ENCODE data around the gene TREML1. TPM values are rescaled to one million over a fixed set of nuclear protein-coding genes. Genes with fewer than 3 reads are reported as not detected.

Gene TREML1
- total and polyA plus RNA-seq, 4 donors = 0.08 to 4.5 (median 0.12) TPM; not detected in 1

DNA sequence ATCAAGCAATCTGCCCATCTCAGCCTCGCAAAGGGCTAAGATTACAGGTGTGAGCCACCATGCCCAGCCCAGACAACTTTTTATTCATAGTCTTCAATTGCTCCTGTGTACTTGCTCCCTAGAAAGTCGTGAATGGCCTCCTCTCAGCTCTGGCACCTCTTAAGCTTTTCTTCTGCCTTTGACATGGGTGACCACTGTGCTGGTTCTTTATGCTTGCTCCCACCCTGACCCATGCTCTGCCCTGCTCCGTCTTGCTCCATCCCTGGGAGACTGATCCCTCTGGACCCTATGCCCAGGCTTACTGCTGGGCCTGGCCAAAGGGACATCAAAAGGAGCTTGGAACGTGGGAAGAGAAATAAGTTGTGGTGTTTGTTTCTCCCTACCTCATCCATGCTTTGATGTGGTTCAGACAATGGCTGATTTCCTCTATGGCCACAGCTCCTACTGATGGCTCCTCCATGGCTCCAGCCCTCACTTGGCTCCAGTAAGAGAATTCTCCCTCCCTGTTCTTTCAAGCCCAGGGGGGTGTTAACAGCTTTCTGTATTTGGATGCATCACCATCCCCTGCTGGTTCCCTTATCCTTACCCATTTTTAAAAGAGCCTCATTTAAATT lies 16.5 kb upstream of the TREML1 start:
- Histone ChIP-seq H3K27me3 (ENCODE audit: control insufficient read depth in 4 of 4, insufficient read depth in 4 of 4, low read length in 3 of 4) (peaks cover 0 to 3% (median 0%) of the 10 kb centered on the region in 4 donors), H3K27ac (ENCODE audit: low read depth in 1 of 2, low read length in 2 of 2) (no peak overlapping the region), H3K9ac (ENCODE audit: low read depth in 1 of 2, low read length in 2 of 2) (no peak overlapping the region), H3K4me1 (ENCODE audit: control insufficient read depth in 4 of 4, insufficient read depth in 4 of 4, low read length in 3 of 4) (no peaks in the 10 kb centered on the region), H3K36me3 (ENCODE audit: control insufficient read depth in 4 of 4, insufficient read depth in 3 of 4, low read depth in 1 of 4, low read length in 3 of 4) (no peaks in the 10 kb centered on the region), H3K4me3 (ENCODE audit: low read depth in 1 of 3, low read length in 3 of 3) (no peak overlapping the region), H3K9me3 (ENCODE audit: control insufficient read depth in 4 of 4, low read length in 3 of 4) (no peaks in the 10 kb centered on the region)
- DNase-seq (ENCODE audit: low spot score) = peak; percentile 6
- TF ChIP-seq EGR1 (IDR thresholded peaks at IDR 0.05; ENCODE audit: low read depth in 2 of 2) (no peak), NR2F2 (IDR thresholded peaks at IDR 0.05) (no peak), FOXA1 (IDR thresholded peaks at IDR 0.05) (no peak), YY1 (IDR thresholded peaks at IDR 0.05) (no peak), FOXA2 (IDR thresholded peaks at IDR 0.05) (no peak), GABPA (IDR thresholded peaks at IDR 0.05 in 1 of 2, conservative IDR thresholded peaks at IDR 0.05 in 1 of 2) (no peak), RXRA (IDR thresholded peaks at IDR 0.05) (no peak), TAF1 (conservative IDR thresholded peaks at IDR 0.05) (no peak), HNF4G (IDR thresholded peaks at IDR 0.05) (no peak), SP1 (IDR thresholded peaks at IDR 0.05) (no peak), JUND (IDR thresholded peaks at IDR 0.05) (no peak), RAD21 (IDR thresholded peaks at IDR 0.05) (no peak), HNF4A (conservative IDR thresholded peaks at IDR 0.05) (no peak)
- TF ChIP-seq, protein P1, sequence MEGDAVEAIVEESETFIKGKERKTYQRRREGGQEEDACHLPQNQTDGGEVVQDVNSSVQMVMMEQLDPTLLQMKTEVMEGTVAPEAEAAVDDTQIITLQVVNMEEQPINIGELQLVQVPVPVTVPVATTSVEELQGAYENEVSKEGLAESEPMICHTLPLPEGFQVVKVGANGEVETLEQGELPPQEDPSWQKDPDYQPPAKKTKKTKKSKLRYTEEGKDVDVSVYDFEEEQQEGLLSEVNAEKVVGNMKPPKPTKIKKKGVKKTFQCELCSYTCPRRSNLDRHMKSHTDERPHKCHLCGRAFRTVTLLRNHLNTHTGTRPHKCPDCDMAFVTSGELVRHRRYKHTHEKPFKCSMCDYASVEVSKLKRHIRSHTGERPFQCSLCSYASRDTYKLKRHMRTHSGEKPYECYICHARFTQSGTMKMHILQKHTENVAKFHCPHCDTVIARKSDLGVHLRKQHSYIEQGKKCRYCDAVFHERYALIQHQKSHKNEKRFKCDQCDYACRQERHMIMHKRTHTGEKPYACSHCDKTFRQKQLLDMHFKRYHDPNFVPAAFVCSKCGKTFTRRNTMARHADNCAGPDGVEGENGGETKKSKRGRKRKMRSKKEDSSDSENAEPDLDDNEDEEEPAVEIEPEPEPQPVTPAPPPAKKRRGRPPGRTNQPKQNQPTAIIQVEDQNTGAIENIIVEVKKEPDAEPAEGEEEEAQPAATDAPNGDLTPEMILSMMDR (IDR thresholded peaks at IDR 0.05; ENCODE audit: low read depth, low read length, missing input control) = no peak
- TF ChIP-seq, protein P2, sequence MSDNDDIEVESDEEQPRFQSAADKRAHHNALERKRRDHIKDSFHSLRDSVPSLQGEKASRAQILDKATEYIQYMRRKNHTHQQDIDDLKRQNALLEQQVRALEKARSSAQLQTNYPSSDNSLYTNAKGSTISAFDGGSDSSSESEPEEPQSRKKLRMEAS (IDR thresholded peaks at IDR 0.05) = no peak
- TF ChIP-seq, protein P3, sequence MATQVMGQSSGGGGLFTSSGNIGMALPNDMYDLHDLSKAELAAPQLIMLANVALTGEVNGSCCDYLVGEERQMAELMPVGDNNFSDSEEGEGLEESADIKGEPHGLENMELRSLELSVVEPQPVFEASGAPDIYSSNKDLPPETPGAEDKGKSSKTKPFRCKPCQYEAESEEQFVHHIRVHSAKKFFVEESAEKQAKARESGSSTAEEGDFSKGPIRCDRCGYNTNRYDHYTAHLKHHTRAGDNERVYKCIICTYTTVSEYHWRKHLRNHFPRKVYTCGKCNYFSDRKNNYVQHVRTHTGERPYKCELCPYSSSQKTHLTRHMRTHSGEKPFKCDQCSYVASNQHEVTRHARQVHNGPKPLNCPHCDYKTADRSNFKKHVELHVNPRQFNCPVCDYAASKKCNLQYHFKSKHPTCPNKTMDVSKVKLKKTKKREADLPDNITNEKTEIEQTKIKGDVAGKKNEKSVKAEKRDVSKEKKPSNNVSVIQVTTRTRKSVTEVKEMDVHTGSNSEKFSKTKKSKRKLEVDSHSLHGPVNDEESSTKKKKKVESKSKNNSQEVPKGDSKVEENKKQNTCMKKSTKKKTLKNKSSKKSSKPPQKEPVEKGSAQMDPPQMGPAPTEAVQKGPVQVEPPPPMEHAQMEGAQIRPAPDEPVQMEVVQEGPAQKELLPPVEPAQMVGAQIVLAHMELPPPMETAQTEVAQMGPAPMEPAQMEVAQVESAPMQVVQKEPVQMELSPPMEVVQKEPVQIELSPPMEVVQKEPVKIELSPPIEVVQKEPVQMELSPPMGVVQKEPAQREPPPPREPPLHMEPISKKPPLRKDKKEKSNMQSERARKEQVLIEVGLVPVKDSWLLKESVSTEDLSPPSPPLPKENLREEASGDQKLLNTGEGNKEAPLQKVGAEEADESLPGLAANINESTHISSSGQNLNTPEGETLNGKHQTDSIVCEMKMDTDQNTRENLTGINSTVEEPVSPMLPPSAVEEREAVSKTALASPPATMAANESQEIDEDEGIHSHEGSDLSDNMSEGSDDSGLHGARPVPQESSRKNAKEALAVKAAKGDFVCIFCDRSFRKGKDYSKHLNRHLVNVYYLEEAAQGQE (IDR thresholded peaks at IDR 0.05) = no peak
- 68% methylated on average over 4 of the region's 4 CpGs for WGBS

DNA sequence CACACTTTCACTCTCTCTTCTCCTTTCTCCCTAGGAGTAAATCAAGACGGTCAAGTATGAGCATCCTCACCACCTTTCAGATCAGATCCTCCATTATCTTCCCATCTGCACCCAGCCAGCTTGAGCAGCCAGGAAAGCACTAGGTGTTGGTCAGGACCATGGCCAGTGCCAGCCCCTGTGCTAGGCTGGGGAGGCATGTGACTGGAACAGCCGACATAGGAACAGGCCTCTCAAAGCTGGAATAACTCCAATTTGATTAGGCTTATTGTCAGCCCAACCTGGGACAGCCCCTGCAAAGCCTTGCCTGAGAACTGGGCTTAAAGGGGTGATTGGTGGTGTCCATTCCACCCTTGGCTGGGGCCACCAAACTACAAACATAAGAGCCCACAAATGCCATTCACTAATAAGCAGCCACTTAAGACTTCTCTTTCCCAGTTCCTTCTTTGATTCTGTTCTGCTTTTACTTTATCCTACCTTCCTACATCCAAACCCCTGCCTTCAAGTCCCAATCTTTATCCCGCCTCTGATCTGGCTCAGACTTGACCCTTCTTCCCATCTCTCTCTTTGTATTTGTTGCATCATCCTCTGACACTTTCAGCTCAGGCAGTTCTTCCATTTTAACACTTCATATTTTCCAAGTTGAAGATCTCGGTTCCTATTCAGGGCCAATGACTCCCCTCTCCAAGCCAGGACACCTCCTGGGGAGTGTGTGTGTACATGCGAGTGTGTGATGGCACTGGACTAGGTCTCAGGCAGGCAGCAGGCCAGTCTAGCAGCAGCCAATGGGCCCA lies 13.2 kb upstream of the TREML1 start:
- no peaks in the 10 kb centered on the region for H3K9me3 ChIP-seq (ENCODE audit: control insufficient read depth in 4 of 4, low read length in 3 of 4)
- TF ChIP-seq, protein P3 (IDR thresholded peaks at IDR 0.05) = peak; percentile 93
- no peak for TF ChIP-seq TAF1 (conservative IDR thresholded peaks at IDR 0.05)
- TF ChIP-seq FOXA2 (IDR thresholded peaks at IDR 0.05) = no peak
- no peak overlapping the region for H3K9ac ChIP-seq (ENCODE audit: low read depth in 1 of 2, low read length in 2 of 2)
- H3K27me3 ChIP-seq (ENCODE audit: control insufficient read depth in 4 of 4, insufficient read depth in 4 of 4, low read length in 3 of 4) = peaks cover 0 to 3% (median 0%) of the 10 kb centered on the region in 4 donors
- H3K4me3 ChIP-seq (ENCODE audit: low read depth in 1 of 3, low read length in 3 of 3) = no peak overlapping the region
- no peak overlapping the region for H3K27ac ChIP-seq (ENCODE audit: low read depth in 1 of 2, low read length in 2 of 2)
- DNase-seq (ENCODE audit: low spot score) = no peak
- no peaks in the 10 kb centered on the region for H3K4me1 ChIP-seq (ENCODE audit: control insufficient read depth in 4 of 4, insufficient read depth in 4 of 4, low read length in 3 of 4)
- no peaks in the 10 kb centered on the region for H3K36me3 ChIP-seq (ENCODE audit: control insufficient read depth in 4 of 4, insufficient read depth in 3 of 4, low read depth in 1 of 4, low read length in 3 of 4)
- 65% methylated on average over 5 of the region's 5 CpGs for WGBS

All from liver (tissue), 9 donors.